SKM-1 treated with dmso at 0.1 percent for 144 hours (cell line): ENCODE data around the gene GAREM1.
"Not testable (repeated sequence)": the region's sequence is repeated elsewhere in the genome, so short reads cannot be mapped to it uniquely, and the experiment has no call there.

Experiments used
- DNase-seq: peaks from one replicate; lab custom pipeline; 2025; ENCODE audit not compliant: unreplicated experiment; lab: John Stamatoyannopoulos, UW

GAREM1 gene

DNA sequence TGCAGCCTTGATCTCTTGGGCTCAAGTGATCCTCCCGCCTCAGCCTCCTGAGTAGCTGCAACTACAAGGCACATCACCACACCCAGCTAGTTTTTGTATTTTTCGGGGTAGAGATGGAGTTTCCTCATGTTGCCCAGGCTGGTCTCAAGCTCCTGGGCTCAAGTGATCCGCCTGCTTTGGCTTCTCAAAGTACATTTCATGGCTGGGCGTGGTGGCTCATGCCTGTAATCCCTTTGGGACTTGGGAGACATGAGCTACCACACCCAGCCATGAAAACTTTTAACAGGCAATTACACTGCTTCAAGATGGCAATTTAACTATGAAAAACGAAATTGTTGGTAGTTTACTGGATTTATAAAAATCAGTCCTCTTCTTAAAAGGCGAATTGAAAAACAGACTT lies 211.1 kb downstream of the GAREM1 start:
- no peak for DNase-seq

GRCh38 chr18:32258558-32259204 lies 212.0 kb downstream of the GAREM1 start:
- DNase-seq: no peak

- no peak for DNase-seq
Measured at GRCh38 chr18:32258148-32258547, 212.5 kb downstream of the GAREM1 start.

DNA sequence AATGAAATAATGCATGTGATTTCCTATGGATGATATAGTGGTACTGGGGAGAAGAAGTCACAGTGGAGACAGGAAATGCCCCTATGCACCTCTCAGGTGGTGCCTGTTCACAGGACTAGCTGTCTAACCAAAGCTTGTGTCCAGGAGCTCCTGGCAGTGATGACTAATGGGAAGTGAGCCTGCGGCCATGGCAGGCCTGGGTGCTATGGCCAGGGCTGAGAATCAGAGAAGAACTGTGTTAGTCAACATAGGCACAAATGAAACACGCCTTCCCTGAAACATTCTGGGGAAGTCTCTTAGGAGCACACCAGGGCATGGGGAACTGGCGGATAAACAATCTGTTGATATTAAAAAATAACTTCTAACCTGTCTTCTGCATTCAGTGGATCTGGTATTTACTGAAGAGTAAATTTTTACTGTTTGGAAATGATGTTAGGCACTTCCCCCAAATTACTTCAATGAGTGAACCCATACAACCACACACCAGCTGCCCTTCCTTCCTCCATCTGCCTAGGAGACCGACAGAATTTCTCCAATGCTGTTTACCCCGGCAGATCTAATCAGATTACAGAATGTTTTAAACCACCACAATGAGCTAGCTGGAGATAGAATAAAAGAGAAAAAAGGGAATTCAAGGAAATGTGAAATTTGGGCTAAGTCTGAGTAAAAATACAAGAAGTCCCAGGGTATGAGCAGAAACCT lies 213.4 kb downstream of the GAREM1 start:
- DNase-seq: peak; percentile 52

DNA sequence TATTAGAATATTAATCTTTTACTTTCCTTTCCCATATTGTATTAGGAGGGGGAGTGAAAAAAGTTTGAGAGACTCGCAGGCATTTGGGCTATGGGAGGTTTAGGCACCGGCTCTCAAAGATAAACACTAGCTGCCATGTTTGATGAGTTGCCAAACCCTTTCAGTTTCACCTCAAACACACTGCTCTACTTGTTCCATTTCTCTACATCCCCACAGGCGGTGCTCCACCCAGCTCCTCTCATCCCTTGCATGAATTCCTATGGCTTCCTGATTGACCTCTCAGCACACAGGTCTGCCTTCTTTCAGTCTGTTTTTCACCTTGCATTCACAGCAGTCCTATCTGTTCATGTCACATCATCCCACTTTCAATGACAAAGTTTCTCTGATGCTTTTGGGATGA lies 215.1 kb downstream of the GAREM1 start:
- no peak for DNase-seq

GRCh38 chr18:32252141-32252860 lies 218.4 kb downstream of the GAREM1 start:
- DNase-seq: no peak

- DNase-seq: no peak
Measured at GRCh38 chr18:32251466-32251865, 219.2 kb downstream of the GAREM1 start.

GRCh38 chr18:32249147-32249929 lies 221.3 kb downstream of the GAREM1 start:
- no peak for DNase-seq

GRCh38 chr18:32244881-32245280 lies 225.8 kb downstream of the GAREM1 start:
- DNase-seq: no peak

DNA sequence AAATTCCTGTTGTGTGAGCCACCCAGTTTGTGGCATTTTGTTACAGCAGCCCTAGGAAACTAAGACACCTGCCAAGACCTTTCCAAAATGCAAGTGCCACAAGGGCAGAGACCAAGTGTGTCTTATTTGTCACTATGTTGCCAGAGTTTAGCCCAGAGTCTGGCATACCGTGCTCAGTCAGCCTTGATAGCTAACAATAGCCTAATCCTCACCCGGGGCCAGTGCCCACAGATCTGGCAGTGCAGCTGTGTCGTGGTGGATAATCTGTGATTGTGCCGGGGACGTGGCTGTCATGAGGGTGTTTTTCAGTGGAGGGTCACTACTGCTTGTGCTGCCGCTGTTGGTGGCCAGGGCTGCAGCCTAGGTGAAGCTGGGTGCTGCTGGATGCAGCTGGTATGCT lies 227.3 kb downstream of the GAREM1 start:
- DNase-seq: no peak

GRCh38 chr18:32242395-32242794 lies 228.3 kb downstream of the GAREM1 start:
- DNase-seq: no peak

DNA sequence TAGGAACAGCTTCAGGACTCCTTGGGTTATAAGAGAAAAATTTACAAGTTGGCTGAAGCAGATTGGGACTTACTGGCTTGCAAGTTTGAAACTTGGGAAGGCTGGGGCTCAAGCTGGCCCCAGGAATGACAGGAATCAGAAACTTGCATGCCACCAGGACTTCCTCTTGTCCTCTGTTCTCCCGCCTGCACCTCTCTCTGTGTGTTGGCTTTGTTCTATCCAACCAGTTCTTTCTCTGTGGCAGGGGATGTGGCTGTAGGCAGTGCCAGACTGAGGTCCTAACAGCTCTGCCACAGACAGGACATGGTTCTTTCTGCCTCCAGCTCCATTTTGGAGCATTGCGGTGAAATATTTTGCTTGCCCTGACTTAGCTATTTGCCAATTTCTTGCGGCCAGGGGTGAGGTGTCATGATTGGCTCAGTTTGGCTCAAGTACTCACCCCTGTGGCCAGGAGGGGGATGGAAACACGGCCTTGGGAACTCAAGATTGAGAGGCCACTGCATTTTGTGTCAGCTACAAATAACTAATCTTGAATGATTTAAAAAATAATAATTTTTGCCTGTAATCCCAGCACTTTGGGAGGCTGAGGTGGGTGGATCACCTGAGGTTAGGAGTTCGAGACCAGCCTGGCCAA lies 231.9 kb downstream of the GAREM1 start:
- no peak for DNase-seq

GRCh38 chr18:32237049-32237448 lies 233.6 kb downstream of the GAREM1 start:
- no peak for DNase-seq

- DNase-seq: not testable (repeated sequence)
Measured at GRCh38 chr18:32233348-32233747, 237.3 kb downstream of the GAREM1 start.

DNA sequence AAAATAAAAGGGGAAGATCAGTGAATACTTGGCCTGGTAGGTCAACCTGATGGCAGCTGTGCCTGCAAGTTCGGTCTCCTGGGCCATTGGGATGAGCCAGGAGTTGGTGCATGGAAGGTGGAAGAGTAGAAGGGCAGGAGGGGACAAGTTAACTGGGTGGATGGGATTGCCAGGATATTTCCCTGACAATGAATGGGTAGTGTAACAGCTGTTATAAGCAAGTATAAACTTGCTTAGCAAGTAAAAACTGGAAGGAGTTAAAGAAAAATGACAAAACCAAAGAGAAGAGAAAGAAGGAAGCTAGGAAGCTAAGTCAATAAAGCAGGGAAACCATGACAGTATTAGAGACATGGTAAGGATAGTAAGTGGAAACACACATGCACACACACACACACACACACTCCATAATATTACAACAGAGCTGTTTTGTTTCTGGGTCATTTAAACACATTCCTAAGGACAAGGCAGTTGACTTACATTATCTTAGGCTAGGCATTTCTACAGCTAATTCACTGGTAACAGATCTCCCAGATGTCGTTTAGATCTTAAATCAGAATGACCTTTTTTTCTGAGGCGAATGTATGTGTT lies 251.2 kb downstream of the GAREM1 start:
- no peak for DNase-seq

GRCh38 chr18:32216390-32216789 lies 254.3 kb downstream of the GAREM1 start:
- DNase-seq: no peak

DNA sequence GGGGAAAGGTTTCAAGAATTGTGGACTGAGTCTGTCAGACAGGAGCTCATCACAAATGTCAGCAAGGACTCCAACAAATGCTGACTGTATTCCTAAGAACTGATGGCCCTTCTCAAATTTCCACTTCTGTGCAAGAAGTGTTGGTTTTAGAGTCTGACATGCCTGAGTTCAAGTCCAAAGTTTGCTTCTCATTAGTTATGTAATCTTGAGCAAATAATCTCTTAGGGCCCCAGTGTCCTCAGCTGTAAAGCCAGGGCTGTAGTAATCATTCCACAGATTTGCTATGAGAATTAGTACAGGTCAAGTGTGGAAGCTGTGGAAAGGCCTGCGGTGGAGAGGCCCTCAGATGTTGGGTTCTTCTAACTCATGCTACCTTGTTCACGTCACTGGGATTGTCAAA lies 257.0 kb downstream of the GAREM1 start:
- no peak for DNase-seq
